ENCODE data around the gene BMAL1. TPM values are rescaled to one million over a fixed set of nuclear protein-coding genes. Genes with fewer than 3 reads are reported as not detected.

BMAL1 gene
- total RNA-seq, 1 donor from 2014 or later, result 26.5 TPM

GRCh38 chr11:13415201-13415600 is 137.6 kb downstream of the BMAL1 start:
- Mint-ChIP-seq H3K4me3 (no peak overlapping the region), H3K36me3 (peaks cover 12% of the 10 kb centered on the region), H3K27me3 (ENCODE audit: insufficient read depth, low read depth) (no peaks in the 10 kb centered on the region), H3K4me1 (no peaks in the 10 kb centered on the region), H3K9me3 (no peaks in the 10 kb centered on the region), H3K27ac (no peak overlapping the region)
- no peak overlapping the region for H3K9ac ChIP-seq
- H3K27me3 ChIP-seq, result no peaks in the 10 kb centered on the region
- no peak for DNase-seq (ENCODE audit: low spot score)
- no peak overlapping the region for H3K27ac ChIP-seq
- H3K4me1 ChIP-seq, result no peaks in the 10 kb centered on the region
- H3K79me2 ChIP-seq (ENCODE audit: low read depth), result no peaks in the 10 kb centered on the region
- H3K4me2 ChIP-seq, result no peak overlapping the region
- H3K4me3 ChIP-seq, result no peak overlapping the region
- H2AFZ ChIP-seq (replicated peaks), result no peak overlapping the region
- peaks cover 10% of the 10 kb centered on the region for H3K36me3 ChIP-seq
- no peaks in the 10 kb centered on the region for H3F3A ChIP-seq (ENCODE audit: low read depth)
- no peak for TF ChIP-seq EZH2 (IDR thresholded peaks at IDR 0.05)
- TF ChIP-seq CTCF (IDR thresholded peaks at IDR 0.05), result no peak
- no peak for TF ChIP-seq EZH2phosphoT487 (IDR thresholded peaks at IDR 0.05)
- no peaks in the 10 kb centered on the region for H4K20me1 ChIP-seq (ENCODE audit: low read depth)
- no peaks in the 10 kb centered on the region for H3K9me3 ChIP-seq (ENCODE audit: low read depth)

GRCh38 chr11:13421561-13421960 is 144.0 kb downstream of the BMAL1 start:
- Histone ChIP-seq H3F3A (ENCODE audit: low read depth) (no peaks in the 10 kb centered on the region), H3K9me3 (ENCODE audit: low read depth) (no peaks in the 10 kb centered on the region), H3K4me3 (no peak overlapping the region), H3K27ac (no peak overlapping the region), H3K4me2 (no peak overlapping the region), H3K36me3 (peaks cover 4% of the 10 kb centered on the region), H3K9ac (no peak overlapping the region), H3K27me3 (no peaks in the 10 kb centered on the region), H2AFZ (replicated peaks) (no peak overlapping the region), H3K79me2 (ENCODE audit: low read depth) (peaks cover 13% of the 10 kb centered on the region), H3K4me1 (no peaks in the 10 kb centered on the region), H4K20me1 (ENCODE audit: low read depth) (no peaks in the 10 kb centered on the region)
- no peak for TF ChIP-seq EZH2 (IDR thresholded peaks at IDR 0.05)
- no peak for TF ChIP-seq CTCF (IDR thresholded peaks at IDR 0.05)
- no peak for TF ChIP-seq EZH2phosphoT487 (IDR thresholded peaks at IDR 0.05)
- no peak for DNase-seq (ENCODE audit: low spot score)
- H3K9me3 Mint-ChIP-seq, result peaks cover 7% of the 10 kb centered on the region
- peaks cover 4% of the 10 kb centered on the region for H3K36me3 Mint-ChIP-seq
- no peaks in the 10 kb centered on the region for H3K27me3 Mint-ChIP-seq (ENCODE audit: insufficient read depth, low read depth)
- H3K4me3 Mint-ChIP-seq, result no peak overlapping the region
- H3K27ac Mint-ChIP-seq, result no peak overlapping the region
- no peaks in the 10 kb centered on the region for H3K4me1 Mint-ChIP-seq

- Histone ChIP-seq H3K9ac (no peak overlapping the region), H2AFZ (replicated peaks) (no peak overlapping the region), H3K36me3 (peaks cover 4% of the 10 kb centered on the region), H3K4me1 (no peaks in the 10 kb centered on the region), H3K4me2 (no peak overlapping the region), H4K20me1 (ENCODE audit: low read depth) (no peaks in the 10 kb centered on the region), H3K4me3 (no peak overlapping the region), H3K9me3 (ENCODE audit: low read depth) (peaks cover 2% of the 10 kb centered on the region), H3K79me2 (ENCODE audit: low read depth) (peaks cover 19% of the 10 kb centered on the region), H3F3A (ENCODE audit: low read depth) (no peaks in the 10 kb centered on the region), H3K27ac (no peak overlapping the region), H3K27me3 (no peaks in the 10 kb centered on the region)
- Mint-ChIP-seq H3K4me3 (no peak overlapping the region), H3K27me3 (ENCODE audit: insufficient read depth, low read depth) (no peaks in the 10 kb centered on the region), H3K4me1 (no peaks in the 10 kb centered on the region), H3K36me3 (peaks cover 13% of the 10 kb centered on the region), H3K9me3 (peaks cover 20% of the 10 kb centered on the region), H3K27ac (no peak overlapping the region)
- TF ChIP-seq EZH2phosphoT487 (IDR thresholded peaks at IDR 0.05), result no peak
- TF ChIP-seq EZH2 (IDR thresholded peaks at IDR 0.05), result no peak
- no peak for TF ChIP-seq CTCF (IDR thresholded peaks at IDR 0.05)
- no peak for DNase-seq (ENCODE audit: low spot score)
Observed at GRCh38 chr11:13423372-13423771, 145.8 kb downstream of the BMAL1 start.

All from neural progenitor cell (in vitro differentiated cells).